Dermis microvascular lymphatic vessel endothelial cell (primary cell): Measurements from ENCODE around the gene CMKLR1. TPM values are rescaled to one million over a fixed set of nuclear protein-coding genes. Genes with fewer than 3 reads are reported as not detected.
A peak's percentile ranks its signal among the peaks of the same experiment; 100 is the strongest.

Experiments
- DNase-seq, 2 donors: peaks; one replicate each; pipeline versions ENCODE4 v3.0.0 to v3.0.0-alpha.2; 2010; ENCODE audit warnings: low read depth in 2 of 2
- total RNA-seq: library from RNA; depleted of rRNA; stranded (reverse); fragments of >200 nt; gene quantifications from 2 replicates; pipeline ENCODE4 v1.2.1, GENCODE V29; 2014

The CMKLR1 gene
- total RNA-seq, 1 donor from 2014 or later: 0.13 TPM

GRCh38 chr12:108316176-108317086 lies 22.7 kb downstream of the CMKLR1 start:
- DNase-seq: no peak

GRCh38 chr12:108315486-108316105 lies 23.5 kb downstream of the CMKLR1 start:
- DNase-seq: no peak

- DNase-seq: peak in 1 of 2 donors; percentile 51
Observed at GRCh38 chr12:108313606-108314351, 25.3 kb downstream of the CMKLR1 start.

- peak in 1 of 2 donors; percentile 24 for DNase-seq
Observed at GRCh38 chr12:108313241-108313605, 25.9 kb downstream of the CMKLR1 start.

- peak in 1 of 2 donors; percentile 66 for DNase-seq
Observed at GRCh38 chr12:108312693-108313189, 26.4 kb downstream of the CMKLR1 start.

- no peak for DNase-seq
Observed at GRCh38 chr12:108312073-108312659, 26.9 kb downstream of the CMKLR1 start.

- DNase-seq: no peak
Observed at GRCh38 chr12:108311605-108312004, 27.5 kb downstream of the CMKLR1 start.

- no peak for DNase-seq
Observed at GRCh38 chr12:108310489-108310888, 28.6 kb downstream of the CMKLR1 start.

- DNase-seq: no peak
Observed at GRCh38 chr12:108309674-108310312, 29.3 kb downstream of the CMKLR1 start.

GRCh38 chr12:108308395-108309085 lies 30.6 kb downstream of the CMKLR1 start:
- DNase-seq: no peak

GRCh38 chr12:108307006-108307405 lies 32.1 kb downstream of the CMKLR1 start:
- no peak for DNase-seq

- no peak for DNase-seq
Observed at GRCh38 chr12:108306506-108306905, 32.6 kb downstream of the CMKLR1 start.

GRCh38 chr12:108305991-108306501 lies 33.1 kb downstream of the CMKLR1 start:
- peak in 1 of 2 donors; percentile 78 for DNase-seq

- peak; percentile 20 to 87 for DNase-seq
Observed at GRCh38 chr12:108305520-108305919, 33.6 kb downstream of the CMKLR1 start.

- no peak for DNase-seq
Observed at GRCh38 chr12:108304633-108305032, 34.5 kb downstream of the CMKLR1 start.

- DNase-seq: no peak
Observed at GRCh38 chr12:108303703-108304102, 35.4 kb downstream of the CMKLR1 start.

- DNase-seq: peak in 1 of 2 donors; percentile 42
Observed at GRCh38 chr12:108302403-108303311, 36.5 kb downstream of the CMKLR1 start.

GRCh38 chr12:108302016-108302402 lies 37.1 kb downstream of the CMKLR1 start:
- DNase-seq: no peak

- DNase-seq: no peak
Observed at GRCh38 chr12:108301346-108301745, 37.8 kb downstream of the CMKLR1 start.
